Measurements from ENCODE around the gene FNIP1.

- TF ChIP-seq CTCF (IDR thresholded peaks at IDR 0.05; ENCODE audit: borderline replicate concordance, extremely low read depth, low read length, poor library complexity, severe bottlenecking): no peak
- no peak for TF ChIP-seq EZH2 (IDR thresholded peaks at IDR 0.05; ENCODE audit: borderline replicate concordance, low read depth, low read length, severe bottlenecking)
Observed at GRCh38 chr5:131766689-131767088, 30.1 kb downstream of the FNIP1 start.

All from DND-41 (cell line).